A673 (cell line): ENCODE results near the gene CDK5RAP3.
A peak's percentile ranks its signal among the peaks of the same experiment; 100 is the strongest.

Experiments
- CTCF ChIP-seq: fragments of 300-800, 200-600 bp; sonication (generic); conservative IDR thresholded peaks from 2 replicates; pipeline ENCODE4 v1.5.1; 2017; ENCODE audit warnings: low read depth, mild to moderate bottlenecking, antibody characterized with exemption, low read length, moderate library complexity, mixed read lengths
- EZH2 ChIP-seq: fragments of 200-600 bp; sonication (generic); IDR thresholded peaks from 2 replicates; pipeline ENCODE4 v1.6.1; 2017; ENCODE audit warnings: borderline replicate concordance, low read depth, mild to moderate bottlenecking, mixed read lengths, antibody characterized with exemption, low read length; ENCODE audit not compliant: poor library complexity, severe bottlenecking

DNA sequence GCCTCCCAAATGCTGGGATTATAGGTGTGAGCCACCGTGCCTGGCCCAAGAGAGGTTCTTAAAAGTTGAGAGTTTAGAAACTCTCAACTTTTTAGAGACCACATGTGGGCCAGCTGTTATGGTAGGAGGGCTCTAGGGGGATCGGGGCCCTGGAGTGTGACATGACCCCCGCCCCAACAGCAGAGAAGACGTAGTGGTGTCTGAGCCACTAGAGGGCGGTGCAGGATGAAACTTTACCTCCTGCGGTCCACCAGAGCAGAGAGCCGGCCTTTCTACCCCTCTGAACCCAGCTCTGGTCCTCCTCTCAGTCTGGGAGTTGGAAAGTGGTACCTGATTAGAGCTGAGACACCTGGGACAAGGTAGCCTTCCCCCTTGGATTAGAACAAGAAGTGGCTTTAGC, 7.4 kb downstream of the CDK5RAP3 start:
- TF ChIP-seq CTCF: peak; percentile 84
- TF ChIP-seq EZH2: no peak
